Fibroblast of mammary gland (primary cell): ENCODE data around the gene CCDC117.
"Not testable (repeated sequence)": the region's sequence is repeated elsewhere in the genome, so short reads cannot be mapped to it uniquely, and the experiment has no call there.

Experiments
- DNase-seq: peaks from one replicate; pipeline ENCODE4 v3.0.0-alpha.2; 2010; ENCODE audit warnings: low read depth
- H3K4me3 ChIP-seq: 2 replicates; pipeline ENCODE4 v1.5.1; 2011; ENCODE audit warnings: low read depth, mild to moderate bottlenecking, low read length, moderate library complexity; ENCODE audit not compliant: control insufficient read depth
- TF ChIP-seq, protein P1 (sequence below): conservative IDR thresholded peaks from 2 replicates; pipeline ENCODE4 v1.5.1; 2011; ENCODE audit warnings: low read depth, low read length, inconsistent platforms; ENCODE audit not compliant: control insufficient read depth, insufficient read depth

Gene CCDC117

DNA sequence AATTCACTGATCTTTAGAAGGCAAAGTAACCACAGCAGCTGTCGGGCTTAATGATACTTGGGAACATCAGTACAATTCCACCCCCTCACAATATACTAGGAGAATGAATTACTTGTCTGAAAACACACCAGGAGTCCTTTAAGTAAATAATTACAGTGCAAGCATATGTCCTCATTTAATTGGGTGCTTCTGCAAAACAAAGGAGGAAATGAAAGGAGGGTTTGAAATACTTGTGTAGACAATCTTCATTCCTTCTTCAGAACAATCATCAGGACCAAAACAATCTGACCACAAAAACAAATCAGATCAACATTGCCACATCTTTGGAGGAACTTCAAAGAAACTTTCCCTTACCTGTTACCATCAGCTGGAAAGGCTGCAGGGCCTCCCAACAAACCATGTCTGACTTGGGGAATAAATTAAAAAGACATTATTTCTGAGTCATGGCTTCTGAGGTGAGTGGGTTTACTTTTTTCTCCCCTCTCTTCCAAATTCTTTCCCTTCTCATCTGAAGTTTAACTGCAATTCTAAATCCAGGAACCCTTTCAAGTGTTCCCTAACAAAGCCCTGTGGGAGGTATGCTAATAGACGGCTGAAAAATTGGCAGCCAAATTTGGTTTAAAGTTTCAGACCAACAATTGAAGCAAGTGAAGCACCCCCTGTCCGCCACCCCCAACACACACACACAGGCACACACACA is 12.5 kb upstream of the CCDC117 start:
- DNase-seq: no peak
- no peak overlapping the region for H3K4me3 ChIP-seq
- TF ChIP-seq, protein P1, sequence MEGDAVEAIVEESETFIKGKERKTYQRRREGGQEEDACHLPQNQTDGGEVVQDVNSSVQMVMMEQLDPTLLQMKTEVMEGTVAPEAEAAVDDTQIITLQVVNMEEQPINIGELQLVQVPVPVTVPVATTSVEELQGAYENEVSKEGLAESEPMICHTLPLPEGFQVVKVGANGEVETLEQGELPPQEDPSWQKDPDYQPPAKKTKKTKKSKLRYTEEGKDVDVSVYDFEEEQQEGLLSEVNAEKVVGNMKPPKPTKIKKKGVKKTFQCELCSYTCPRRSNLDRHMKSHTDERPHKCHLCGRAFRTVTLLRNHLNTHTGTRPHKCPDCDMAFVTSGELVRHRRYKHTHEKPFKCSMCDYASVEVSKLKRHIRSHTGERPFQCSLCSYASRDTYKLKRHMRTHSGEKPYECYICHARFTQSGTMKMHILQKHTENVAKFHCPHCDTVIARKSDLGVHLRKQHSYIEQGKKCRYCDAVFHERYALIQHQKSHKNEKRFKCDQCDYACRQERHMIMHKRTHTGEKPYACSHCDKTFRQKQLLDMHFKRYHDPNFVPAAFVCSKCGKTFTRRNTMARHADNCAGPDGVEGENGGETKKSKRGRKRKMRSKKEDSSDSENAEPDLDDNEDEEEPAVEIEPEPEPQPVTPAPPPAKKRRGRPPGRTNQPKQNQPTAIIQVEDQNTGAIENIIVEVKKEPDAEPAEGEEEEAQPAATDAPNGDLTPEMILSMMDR: no peak

DNA sequence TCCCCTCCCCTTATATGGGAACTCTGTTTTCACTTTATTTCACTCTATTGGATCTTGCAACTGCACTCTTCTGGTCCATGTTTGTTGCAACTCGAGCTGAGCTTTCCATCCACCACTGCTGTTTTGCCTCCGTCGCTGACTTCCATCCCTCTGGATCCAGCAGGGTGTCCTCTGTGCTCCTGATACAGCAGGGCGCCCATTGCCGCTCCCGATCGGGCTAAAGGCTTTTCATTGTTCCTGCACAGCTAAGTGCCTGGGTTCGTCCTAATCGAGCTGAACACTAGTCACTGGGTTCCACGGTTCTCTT is 11.1 kb upstream of the CCDC117 start:
- no peak overlapping the region for H3K4me3 ChIP-seq
- no peak for DNase-seq
- TF ChIP-seq, protein P1: no peak

DNA sequence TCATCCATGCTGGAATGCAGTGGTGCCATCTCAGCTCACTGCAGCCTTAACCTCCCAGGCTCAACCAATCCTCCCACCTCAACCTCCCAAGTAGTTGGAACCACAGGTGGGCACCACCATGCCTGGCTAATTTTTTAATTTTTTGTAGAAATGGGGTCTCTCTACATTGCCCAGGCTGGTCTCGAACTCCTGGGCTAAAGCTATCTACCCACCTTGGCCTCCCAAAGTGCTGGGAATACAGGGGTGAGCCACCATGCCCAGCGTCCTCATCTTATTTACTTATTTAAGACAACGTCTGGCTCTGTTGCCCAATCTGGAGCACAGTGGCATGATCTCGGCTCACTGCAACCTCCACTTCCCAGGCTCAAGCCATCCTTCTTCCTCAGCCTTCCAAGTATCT is 10.5 kb upstream of the CCDC117 start:
- DNase-seq, H3K4me3 ChIP-seq: not testable (repeated sequence)

DNA sequence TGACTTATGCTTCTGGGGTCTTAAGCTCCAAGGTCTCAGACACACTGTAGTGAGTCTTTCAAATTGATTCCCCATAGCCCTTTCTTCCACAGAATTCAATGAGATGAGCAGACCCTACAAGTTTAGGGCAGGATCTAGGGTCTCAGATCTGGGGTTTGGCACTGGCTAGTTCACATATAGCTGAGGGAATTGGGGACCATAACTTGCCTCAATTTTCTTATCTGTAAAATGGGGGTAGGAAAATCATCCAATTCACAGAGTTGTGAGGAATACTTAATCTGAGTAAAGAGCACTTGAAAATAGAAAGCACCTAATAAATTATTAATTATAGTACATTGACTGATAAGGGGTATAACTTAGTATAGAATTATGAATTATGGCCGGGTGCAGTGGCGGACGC is 5.9 kb upstream of the CCDC117 start:
- no peak overlapping the region for H3K4me3 ChIP-seq
- DNase-seq: no peak
- TF ChIP-seq, protein P1: no peak

DNA sequence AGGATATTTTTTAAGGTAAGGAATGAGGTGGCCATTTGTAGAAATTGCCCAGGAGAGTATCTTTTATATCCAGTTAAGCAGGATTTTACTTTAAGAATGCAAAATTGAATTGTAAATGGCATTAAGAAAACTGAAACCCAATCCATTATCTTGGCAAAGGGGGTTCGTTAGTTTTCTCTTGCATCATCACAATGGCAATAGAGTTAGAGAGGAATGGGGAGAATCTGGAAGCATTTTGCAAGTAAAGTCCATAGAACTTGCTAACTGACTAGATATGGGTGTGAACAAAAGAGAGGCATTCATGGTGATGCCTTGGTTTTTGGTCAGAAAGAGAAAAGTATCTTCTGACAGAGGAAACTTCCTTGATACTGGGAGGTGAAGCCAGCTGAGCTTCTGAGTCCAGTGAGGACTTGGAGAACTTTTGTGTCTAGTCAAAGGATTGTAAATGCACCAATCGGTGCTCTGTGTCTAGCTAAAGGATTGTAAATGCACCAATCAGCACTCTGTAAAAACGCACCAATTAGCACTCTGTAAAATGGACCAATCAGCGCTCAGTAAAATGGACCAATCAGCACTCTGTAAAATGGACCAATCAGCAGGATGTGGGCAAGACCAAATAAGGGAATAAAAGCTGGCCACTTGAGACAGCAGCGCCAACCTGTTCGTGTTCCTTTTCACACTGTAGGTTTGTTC is 3.6 kb upstream of the CCDC117 start:
- H3K4me3 ChIP-seq: no peak overlapping the region
- no peak for DNase-seq
- TF ChIP-seq, protein P1: no peak

DNA sequence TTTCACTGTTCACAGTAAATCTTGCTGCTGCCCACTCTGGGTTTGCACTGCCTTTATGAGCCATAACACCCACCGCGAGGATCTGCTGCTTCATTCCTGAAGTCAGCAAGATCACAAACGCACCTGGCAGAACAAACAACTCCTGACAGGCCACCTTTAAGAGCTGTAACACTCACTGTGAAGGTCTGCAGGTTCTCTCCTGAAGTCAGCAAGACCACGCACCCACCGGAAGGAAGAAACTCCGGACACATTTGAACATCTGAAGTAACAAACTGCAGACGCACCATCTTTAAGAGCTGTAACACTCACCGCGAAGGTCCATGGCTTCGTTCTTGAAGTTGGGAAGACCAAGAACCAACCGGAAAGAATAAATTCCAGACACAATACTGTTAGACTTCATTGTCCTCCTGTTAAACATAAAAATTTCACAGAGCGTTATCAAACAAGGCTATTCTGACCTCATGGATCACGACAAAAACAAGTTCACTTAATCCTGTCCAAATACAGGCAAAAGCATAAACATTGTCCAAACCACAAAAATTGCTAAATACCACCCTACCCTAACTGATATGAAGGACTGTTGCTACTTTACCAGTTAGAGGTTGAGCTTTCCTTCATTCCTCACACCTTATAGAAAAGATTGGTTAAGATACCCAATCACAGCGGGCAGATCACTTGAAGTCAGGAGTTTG is 3.0 kb upstream of the CCDC117 start:
- no peak overlapping the region for H3K4me3 ChIP-seq
- TF ChIP-seq, protein P1: no peak
- DNase-seq: no peak

DNA sequence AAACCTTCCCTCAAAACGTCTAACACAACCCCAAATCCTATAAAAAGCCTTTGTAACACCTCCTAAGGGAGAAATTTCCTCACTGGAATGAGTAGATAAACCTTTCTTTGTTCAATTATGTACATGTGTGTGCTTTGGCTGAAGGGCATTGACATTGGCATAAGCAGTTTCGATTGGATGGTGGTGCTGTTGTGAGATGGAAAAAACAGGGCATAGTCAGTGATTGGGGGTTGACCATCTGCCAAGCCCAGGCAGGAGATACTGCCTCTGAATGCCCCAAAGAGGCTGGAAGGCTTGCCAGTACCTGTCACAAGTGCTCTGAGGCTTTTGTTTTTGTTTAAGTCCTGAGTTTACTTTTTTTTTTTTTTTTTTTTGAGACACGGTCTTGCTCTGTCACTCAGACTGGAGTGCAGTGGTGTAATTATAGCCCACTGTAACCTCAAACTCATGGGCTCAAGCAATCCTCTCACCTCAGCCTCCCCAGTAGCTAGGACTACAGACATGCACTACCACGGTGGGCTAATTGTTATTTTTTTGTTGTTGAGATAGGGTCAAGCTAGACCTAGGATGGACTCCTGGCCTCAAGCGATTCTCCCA is 1.2 kb upstream of the CCDC117 start:
- no peak overlapping the region for H3K4me3 ChIP-seq
- TF ChIP-seq, protein P1: no peak
- DNase-seq: no peak
